Measurements from ENCODE around the gene ARHGDIB.

Gene ARHGDIB

DNA sequence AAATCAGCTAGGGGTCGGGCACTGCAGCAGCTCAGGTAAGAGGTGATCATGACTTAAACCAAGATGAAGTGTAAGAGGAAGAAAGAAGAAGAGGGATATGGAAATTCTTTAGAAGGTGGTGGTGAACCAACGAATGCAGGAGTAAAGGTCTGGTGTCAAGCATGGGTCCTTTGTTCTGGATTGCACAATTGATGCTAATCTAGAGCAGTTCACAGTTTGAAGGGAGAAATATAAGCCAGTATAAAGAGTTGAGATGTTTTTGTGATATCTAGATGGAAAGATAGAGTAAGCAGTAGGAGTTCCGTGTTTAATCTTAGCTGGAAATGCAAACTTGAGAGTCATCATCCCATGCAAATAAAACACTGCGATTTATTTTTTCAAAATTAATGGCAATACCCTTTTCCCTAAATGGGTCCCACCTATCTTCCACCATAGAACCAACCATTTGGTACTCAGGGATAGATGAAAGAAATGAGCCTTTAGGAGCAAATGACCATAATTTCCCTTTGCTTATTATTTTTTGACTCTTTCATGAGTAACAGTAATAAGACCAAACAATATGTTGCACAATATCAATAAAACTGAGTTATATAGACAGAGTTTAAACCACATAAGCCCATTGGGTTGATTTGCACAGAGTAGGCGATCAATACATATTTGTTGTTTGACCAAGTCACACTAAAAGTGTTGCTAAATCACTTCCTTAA lies 60.7 kb downstream of the ARHGDIB start:
- DNase-seq (ENCODE audit: low read depth, low spot score), result no peak

DNA sequence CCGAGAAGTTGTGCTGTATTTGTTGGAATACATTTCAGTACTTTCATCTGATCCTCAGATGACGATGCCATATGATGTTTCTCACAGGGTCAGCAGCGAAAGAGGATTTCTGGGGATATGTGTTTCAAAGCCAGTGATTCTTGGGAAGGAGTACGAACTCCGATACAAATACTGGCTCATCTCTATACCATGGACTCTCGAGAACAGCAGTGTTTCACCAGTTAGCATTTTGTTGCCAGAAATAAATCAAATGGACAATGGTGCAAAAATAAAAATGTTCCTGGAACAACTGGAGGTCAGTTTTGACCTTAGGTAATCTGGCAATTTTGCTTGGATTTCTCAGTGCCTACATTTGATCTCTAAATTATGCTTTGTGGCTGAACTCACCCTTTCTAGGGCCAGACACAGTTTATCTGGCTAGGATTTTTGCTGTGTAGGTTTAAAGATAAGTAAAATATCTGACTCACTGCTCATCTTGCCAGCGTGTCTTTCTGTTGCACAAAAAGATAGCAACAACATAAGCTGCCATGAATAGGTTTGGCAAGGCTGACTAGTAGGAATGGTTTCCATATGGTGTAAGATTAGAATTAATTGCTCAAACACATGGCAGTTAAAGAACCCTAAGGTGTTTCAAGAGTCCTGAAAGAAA lies 64.8 kb downstream of the ARHGDIB start:
- peak; percentile 23 for DNase-seq (ENCODE audit: low read depth, low spot score)

DNA sequence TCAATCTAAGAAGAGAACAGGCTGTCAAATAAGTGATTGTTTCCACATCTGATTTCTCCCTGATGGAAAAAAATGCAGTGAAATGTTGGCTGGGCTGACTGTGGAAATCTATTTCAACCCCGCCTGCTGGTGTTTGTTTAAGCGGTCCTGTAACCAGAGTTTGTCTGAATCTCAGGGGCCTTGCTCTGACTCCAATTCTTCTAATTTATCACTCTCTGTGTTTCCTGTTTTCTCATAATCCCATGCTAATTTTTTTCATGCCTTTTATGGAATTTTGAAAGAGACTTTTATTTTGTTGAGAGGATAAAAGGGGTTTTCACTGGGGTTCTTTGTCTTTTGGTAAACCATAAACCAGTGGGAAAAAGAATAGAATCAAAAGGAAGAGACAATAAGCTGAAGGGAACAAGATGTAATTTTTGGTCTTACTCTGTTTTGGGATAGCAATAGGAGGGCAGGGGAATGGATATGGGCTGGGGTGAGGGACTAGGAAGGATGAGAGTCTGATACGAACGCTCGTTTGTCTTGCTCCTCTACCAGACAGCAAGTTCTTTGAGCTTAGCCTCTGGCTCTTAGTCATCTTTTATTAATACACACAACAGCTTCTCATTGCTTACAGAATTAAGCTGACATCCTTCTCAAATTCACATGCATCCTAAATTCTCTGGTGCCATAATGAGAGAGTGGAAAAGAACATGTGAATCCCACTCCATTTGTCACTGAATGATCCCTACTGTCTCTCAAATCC lies 67.7 kb downstream of the ARHGDIB start:
- no peak for DNase-seq (ENCODE audit: low read depth, low spot score)

DNA sequence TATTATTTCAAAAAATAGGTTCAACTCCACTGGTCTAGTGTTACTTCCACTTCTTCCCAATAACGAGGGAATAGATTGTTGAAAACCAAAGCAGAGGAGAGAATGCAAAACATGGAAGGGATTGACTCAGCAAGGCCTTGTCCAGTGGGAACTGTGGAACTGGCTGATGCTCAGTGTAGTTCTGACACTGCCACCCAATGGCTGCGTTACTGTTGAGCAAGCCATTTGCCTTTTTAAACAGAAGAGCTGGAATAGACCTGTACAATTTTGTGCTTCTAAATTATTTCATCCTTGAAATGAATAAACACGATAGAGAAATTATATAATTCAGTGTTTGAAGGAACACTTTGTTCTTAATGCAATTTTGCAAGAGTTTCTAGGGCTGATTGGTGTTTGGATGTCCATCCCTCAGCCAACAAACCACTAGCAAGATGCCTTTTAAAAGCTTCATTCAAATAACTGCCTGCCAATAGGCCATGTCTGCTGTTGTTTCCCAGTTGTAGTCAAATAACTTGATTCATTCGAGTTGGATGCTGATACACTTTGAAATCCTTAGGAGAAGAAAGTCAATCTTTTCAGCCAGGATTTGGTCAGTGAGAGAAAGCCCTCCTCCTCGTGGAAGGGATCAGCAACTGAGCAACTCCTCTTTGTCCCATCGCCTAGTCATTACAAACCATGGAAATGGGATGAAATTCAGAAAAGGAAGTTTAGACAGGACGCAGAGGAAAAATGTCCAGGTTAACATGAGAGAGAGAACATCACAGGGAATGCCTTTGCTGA lies 68.5 kb downstream of the ARHGDIB start:
- DNase-seq (ENCODE audit: low read depth, low spot score), result no peak
